HepG2 (cell line): ENCODE measurements around the gene PRKAR2B. TPM values are rescaled to one million over a fixed set of nuclear protein-coding genes. Genes with fewer than 3 reads are reported as not detected.

Source experiments
- ATAC-seq: fragments of 200-7000 bp; cut with Tn5 transposase; 3 replicates; pipeline ENCODE4 v1.9.1; 2020; ENCODE audit warnings: mild to moderate bottlenecking, moderate library complexity
- BruUV-seq: library from RNA; stranded (reverse); fragments of 400-500 nt; replicated peaks from 2 replicates; lab custom pipeline; 2021; lab: Mats Ljungman, UMichigan
- CTCF ChIA-PET: fragments of 300-600 bp; formaldehyde crosslinking; extraction: SDS; loops from one replicate; lab custom pipeline; 2021; ENCODE audit warnings: low total read pairs, inconsistent platforms, low intra/inter-chr PET ratio; lab: Yijun Ruan, JAX
- POLR2A ChIA-PET: fragments of 350-600 bp; sonication (Branson Sonifier 250); formaldehyde crosslinking; loops from one replicate; lab custom pipeline; 2020; ENCODE audit warnings: antibody characterized with exemption, inconsistent platforms; lab: Yijun Ruan, JAX
- DNase-seq: peaks from one replicate; pipeline ENCODE4 v3.0.0-alpha.2; 2015; ENCODE audit warnings: low spot score
- FAIRE-seq: peaks from 3 replicates; lab custom pipeline; 2011; peaks lifted over from hg19 to GRCh38; lab: Jason Lieb, UNC
- H2AFZ ChIP-seq: one replicate; pipeline ENCODE4 v1.6.1; 2011; ENCODE audit warnings: low read length, inconsistent platforms
- H3K27ac ChIP-seq: fragments of 300-600 bp; 3 replicates; pipeline ENCODE4 v1.8.0; 2011; ENCODE audit warnings: mixed run types, mild to moderate bottlenecking, mixed read lengths, low read length, inconsistent platforms; ENCODE audit not compliant: insufficient read depth; ENCODE audit errors: extremely low read length
- H3K27me3 ChIP-seq, 2 experiments: fragments of 200-600 bp in 1 of 2; 2 replicates in 1 of 2; 3 replicates in 1 of 2; pipeline versions ENCODE4 v1.6.0 to v1.8.0; 2011; ENCODE audit warnings: low read length in 2 of 2, mild to moderate bottlenecking in 2 of 2, moderate library complexity in 2 of 2, inconsistent platforms in 1 of 2; ENCODE audit not compliant: insufficient read depth in 2 of 2, control insufficient read depth in 1 of 2
- H3K36me3 ChIP-seq, 2 experiments: fragments of 200-600 bp in 1 of 2; replicated peaks in 1 of 2; 2 replicates in 1 of 2; 3 replicates in 1 of 2; pipeline versions ENCODE4 v1.5.1 to v1.8.0; 2011; ENCODE audit warnings: low read length in 2 of 2, inconsistent platforms in 1 of 2; ENCODE audit not compliant: insufficient read depth in 2 of 2, control insufficient read depth in 1 of 2
- H3K4me1 ChIP-seq: 2 replicates; pipeline ENCODE4 v1.5.1; 2012; ENCODE audit warnings: low read length, inconsistent platforms; ENCODE audit not compliant: insufficient read depth
- H3K4me2 ChIP-seq: 2 replicates; pipeline ENCODE4 v1.6.0; 2011; ENCODE audit warnings: low read depth, low read length, inconsistent platforms
- H3K4me3 ChIP-seq, 3 experiments: fragments of 200-600 bp in 1 of 3; sonication (generic), shearing (Covaris generic) in 1 of 3; replicated peaks in 1 of 3; 2 replicates each; pipeline ENCODE4 v1.5.1; 2011 to 2016; ENCODE audit warnings: low read length in 3 of 3, inconsistent platforms in 2 of 3, low read depth in 2 of 3, mild to moderate bottlenecking in 2 of 3, control low read depth in 1 of 3, mixed read lengths in 1 of 3; ENCODE audit not compliant: insufficient read depth in 1 of 3
- H3K79me2 ChIP-seq: one replicate; pipeline ENCODE4 v1.6.1; 2011; ENCODE audit warnings: low read length, inconsistent platforms; ENCODE audit not compliant: insufficient read depth
- H3K9ac ChIP-seq: 2 replicates; pipeline ENCODE4 v1.6.0; 2011; ENCODE audit warnings: mild to moderate bottlenecking, low read depth, low read length, inconsistent platforms; ENCODE audit not compliant: insufficient read depth
- H3K9me3 ChIP-seq: 2 replicates; pipeline ENCODE4 v1.5.1; 2012; ENCODE audit warnings: mild to moderate bottlenecking, low read length
- H4K20me1 ChIP-seq: 2 replicates; pipeline ENCODE4 v1.6.0; 2011; ENCODE audit warnings: inconsistent platforms, mild to moderate bottlenecking, low read length, moderate library complexity; ENCODE audit not compliant: insufficient read depth
- CEBPZ ChIP-seq: IDR thresholded peaks from 2 replicates; pipeline ENCODE4 v1.6.1; 2012; ENCODE audit warnings: low read length, improper control_type of control experiment
- FLYWCH1 ChIP-seq: sonication (generic); formaldehyde crosslinking; IDR thresholded peaks from 2 replicates; pipeline ENCODE4 v1.8.1; 2023; ENCODE audit warnings: mild to moderate bottlenecking, missing genetic modification reagents
- FOXA1 ChIP-seq, 2 experiments: fragments of 450-650 bp in 1 of 2; sonication (generic) in 1 of 2; formaldehyde crosslinking in 1 of 2; IDR thresholded peaks; 2 replicates each; pipeline versions ENCODE4 v1.4.0 to v1.6.1; 2016 to 2020; ENCODE audit warnings: missing genetic modification reagents in 1 of 2
- GLMP ChIP-seq: sonication (generic); formaldehyde crosslinking; IDR thresholded peaks from 2 replicates; pipeline ENCODE4 v1.9.0; 2021; ENCODE audit warnings: missing genetic modification reagents, mild to moderate bottlenecking, borderline replicate concordance
- HNRNPL ChIP-seq: fragments of 200-400 bp; formaldehyde crosslinking; IDR thresholded peaks from 2 replicates; pipeline ENCODE4 v1.6.1; 2017; ENCODE audit warnings: mild to moderate bottlenecking, low read depth, low read length
- NONO ChIP-seq, 2 experiments: fragments of 450-650 bp in 1 of 2; sonication (generic) in 1 of 2; formaldehyde crosslinking in 1 of 2; IDR thresholded peaks in 1 of 2; conservative IDR thresholded peaks in 1 of 2; 2 replicates each; pipeline versions ENCODE4 v1.6.1 to v1.8.0; 2017 to 2022; ENCODE audit warnings: mild to moderate bottlenecking in 1 of 2, missing genetic modification reagents in 1 of 2, moderate library complexity in 1 of 2
- POGK ChIP-seq: sonication (generic); formaldehyde crosslinking; conservative IDR thresholded peaks from 2 replicates; pipeline ENCODE4 v1.8.0; 2022; ENCODE audit warnings: mild to moderate bottlenecking, moderate library complexity, missing genetic modification reagents
- REXO4 ChIP-seq: sonication (generic); formaldehyde crosslinking; IDR thresholded peaks from 2 replicates; pipeline ENCODE4 v1.8.0; 2022; ENCODE audit warnings: missing genetic modification reagents, mild to moderate bottlenecking, borderline replicate concordance
- RFX3 ChIP-seq: IDR thresholded peaks from 2 replicates; pipeline ENCODE4 v1.6.1; 2016; ENCODE audit warnings: missing biosample characterization, missing genetic modification reagents
- SNAPC5 ChIP-seq: sonication (generic); formaldehyde crosslinking; IDR thresholded peaks from 2 replicates; pipeline ENCODE4 v1.8.1; 2023; ENCODE audit warnings: mild to moderate bottlenecking, missing genetic modification reagents, borderline replicate concordance
- THYN1 ChIP-seq: sonication (generic); formaldehyde crosslinking; IDR thresholded peaks from 2 replicates; pipeline ENCODE4 v1.8.1; 2023; ENCODE audit warnings: low read depth, mild to moderate bottlenecking, moderate library complexity, missing genetic modification reagents, borderline replicate concordance
- TRAFD1 ChIP-seq: sonication (generic); formaldehyde crosslinking; IDR thresholded peaks from 2 replicates; pipeline ENCODE4 v1.5.1; 2020; ENCODE audit warnings: missing genetic modification reagents, mild to moderate bottlenecking, borderline replicate concordance
- ZNF143 ChIP-seq: sonication (generic); formaldehyde crosslinking; IDR thresholded peaks from 2 replicates; pipeline ENCODE4 v1.4.0; 2020; ENCODE audit warnings: missing genetic modification reagents
- ZNF839 ChIP-seq: sonication (generic); formaldehyde crosslinking; IDR thresholded peaks from 2 replicates; pipeline ENCODE4 v1.4.0; 2020; ENCODE audit warnings: missing genetic modification reagents, mild to moderate bottlenecking, borderline replicate concordance
- WGBS: methylation state at CpG from one replicate; pipeline ENCODE4 v1.1.6; 2017; ENCODE audit warnings: low lambda C conversion rate; 5-methylcytosine and 5-hydroxymethylcytosine counted together
- in situ Hi-C: cut with HindIII; loops from 2 replicates; pipeline ENCODE4 v1.10.0; 2017; ENCODE audit warnings: low pct_unique_long_range_greater_than_20kb; ENCODE audit not compliant: extremely low pct_ligation_motif_present
- intact Hi-C: fragments of 100-400 bp; cut with micrococcal nuclease; formaldehyde crosslinking; loops from one replicate; pipeline ENCODE4 v1.10.0; 2022; ENCODE audit not compliant: unreplicated experiment
- polyA plus RNA-seq, 8 experiments: library from polyadenylated mRNA; depleted of rRNA in 3 of 8; stranded (reverse) in 7 of 8; unstranded in 1 of 8; fragments of >200 nt; fragmentation: Illumina TruSeq in 4 of 8; extraction: Trizol in 4 of 8; gene quantifications; 2 replicates each; pipeline versions ENCODE4 v1.2.1 to v1.2.3, GENCODE V29; 2011 to 2016; ENCODE audit warnings: low read depth in 4 of 8, missing spikeins in 1 of 8, mixed read lengths in 1 of 8; ENCODE audit not compliant: insufficient read depth in 1 of 8
- total RNA-seq, 5 experiments: library from RNA; depleted of rRNA; stranded (reverse); fragments of >200 nt; fragmentation: Illumina TruSeq; extraction: Trizol; gene quantifications; 2 replicates each; pipeline ENCODE4 v1.2.3, GENCODE V29; 2016; ENCODE audit warnings: low read depth in 1 of 5

PRKAR2B gene
- total and polyA plus RNA-seq, 2 of the 13 experiments (the other 11 are each of a cell fraction or from before 2014, with no cell fraction given): not detected

GRCh38 chr7:107196834-107197610 is 152.5 kb downstream of the PRKAR2B start:
- H3K27ac ChIP-seq: no peak overlapping the region
- intact Hi-C loops: no loop called here
- H3K36me3 ChIP-seq: peaks cover 4 to 44% of the 10 kb centered on the region in 2 experiments; a peak in 4 of 5 replicates
- no TSS peak for BruUV-seq
- POLR2A ChIA-PET: interaction anchor here (1.6 kb wide), 1 partner anchor 29 kb away, joined by 4 read pairs; the partner anchor contains the start of gene HBP1
- H3K4me3 ChIP-seq: no peak overlapping the region
- no peak overlapping the region for H2AFZ ChIP-seq
- no peaks in the 10 kb centered on the region for H4K20me1 ChIP-seq
- in situ Hi-C loops: no loop called here
- H3K9me3 ChIP-seq: no peaks in the 10 kb centered on the region
- H3K4me1 ChIP-seq: no peaks in the 10 kb centered on the region
- H3K9ac ChIP-seq: no peak overlapping the region
- no peaks in the 10 kb centered on the region for H3K79me2 ChIP-seq
- H3K27me3 ChIP-seq: no peaks in the 10 kb centered on the region
- DNase-seq (no peak), FAIRE-seq (no peak), ATAC-seq (no peak)
- CTCF ChIA-PET: no interaction called here
- 97% methylated on average over 10 of the region's 10 CpGs for WGBS
- H3K4me2 ChIP-seq: no peak overlapping the region
- TF ChIP-seq THYN1 (CRISPR knock-in tag) (no peak), GLMP (no peak), TRAFD1 (CRISPR knock-in tag) (no peak), SNAPC5 (CRISPR knock-in tag) (no peak), RFX3 (CRISPR knock-in tag) (no peak), FLYWCH1 (no peak), ZNF839 (no peak), NONO (IDR thresholded peaks at IDR 0.05) (no peak), NONO (CRISPR knock-in tag; conservative IDR thresholded peaks at IDR 0.05) (no peak), POGK (no peak), CEBPZ (no peak), REXO4 (no peak), FOXA1 (IDR thresholded peaks at IDR 0.05) (no peak), FOXA1 (CRISPR knock-in tag; IDR thresholded peaks at IDR 0.05) (no peak), ZNF143 (CRISPR knock-in tag) (no peak), HNRNPL (no peak)
